H9 (cell line): ENCODE results near the gene DOCK1. TPM values are rescaled to one million over a fixed set of nuclear protein-coding genes. Genes with fewer than 3 reads are reported as not detected.

Source experiments
- DNase-seq: peaks from one replicate; pipeline ENCODE4 v3.0.0-alpha.2; 2017
- H2AFZ ChIP-seq: one replicate; pipeline ENCODE4 v1.6.1; 2013; ENCODE audit warnings: mild to moderate bottlenecking, low read length, control low read depth, moderate library complexity
- H2AK5ac ChIP-seq: 2 replicates; pipeline ENCODE4 v1.6.1; 2013; ENCODE audit warnings: low read length, control low read depth, mixed read lengths; ENCODE audit not compliant: insufficient read length
- H2BK120ac ChIP-seq: one replicate; pipeline ENCODE4 v1.6.1; 2013; ENCODE audit warnings: low read depth, mild to moderate bottlenecking, low read length, control low read depth, inconsistent platforms; ENCODE audit not compliant: poor library complexity, severe bottlenecking
- H2BK12ac ChIP-seq: 2 replicates; pipeline ENCODE4 v1.6.1; 2013; ENCODE audit warnings: low read length, control low read depth, mixed read lengths, low read depth; ENCODE audit not compliant: insufficient read length
- H2BK15ac ChIP-seq: 2 replicates; pipeline ENCODE4 v1.6.1; 2013; ENCODE audit warnings: low read depth, low read length, control low read depth
- H2BK20ac ChIP-seq: one replicate; pipeline ENCODE4 v1.6.1; 2013; ENCODE audit warnings: low read depth, mild to moderate bottlenecking, low read length, control low read depth, inconsistent platforms; ENCODE audit not compliant: poor library complexity, severe bottlenecking
- H2BK5ac ChIP-seq: 2 replicates; pipeline ENCODE4 v1.6.1; 2013; ENCODE audit warnings: low read length, control low read depth, mixed read lengths; ENCODE audit not compliant: insufficient read length
- H3K14ac ChIP-seq: 2 replicates; pipeline ENCODE4 v1.6.1; 2013; ENCODE audit warnings: low read length, control low read depth; ENCODE audit not compliant: insufficient read depth
- H3K18ac ChIP-seq: 2 replicates; pipeline ENCODE4 v1.6.1; 2013; ENCODE audit warnings: low read depth, mild to moderate bottlenecking, mixed read lengths, low read length, control low read depth; ENCODE audit not compliant: insufficient read length
- H3K23ac ChIP-seq: 2 replicates; pipeline ENCODE4 v1.6.1; 2013; ENCODE audit warnings: low read length, control low read depth, mixed read lengths, low read depth; ENCODE audit not compliant: insufficient read length
- H3K23me2 ChIP-seq: 2 replicates; pipeline ENCODE4 v1.6.1; 2013; ENCODE audit warnings: low read depth, mild to moderate bottlenecking, mixed read lengths, low read length, control low read depth; ENCODE audit not compliant: insufficient read length, poor library complexity, severe bottlenecking
- H3K27ac ChIP-seq: 2 replicates; pipeline ENCODE4 v1.5.1; 2013; ENCODE audit warnings: low read length, control low read depth, mixed read lengths, low read depth; ENCODE audit not compliant: insufficient read length
- H3K27me3 ChIP-seq: 2 replicates; pipeline ENCODE4 v1.6.1; 2013; ENCODE audit warnings: low read length, control low read depth, inconsistent platforms; ENCODE audit not compliant: insufficient read depth
- H3K4ac ChIP-seq: 2 replicates; pipeline ENCODE4 v1.6.1; 2013; ENCODE audit warnings: low read depth, mild to moderate bottlenecking, control low read depth, inconsistent platforms, low read length, moderate library complexity
- H3K4me1 ChIP-seq: 2 replicates; pipeline ENCODE4 v1.6.1; 2013; ENCODE audit warnings: low read length, control low read depth, inconsistent platforms; ENCODE audit not compliant: insufficient read depth
- H3K4me2 ChIP-seq: 2 replicates; pipeline ENCODE4 v1.6.1; 2013; ENCODE audit warnings: low read length, control low read depth, mixed read lengths; ENCODE audit not compliant: insufficient read length, insufficient read depth
- H3K56ac ChIP-seq: 2 replicates; pipeline ENCODE4 v1.6.1; 2013; ENCODE audit warnings: low read depth, mild to moderate bottlenecking, mixed read lengths, low read length, control low read depth; ENCODE audit not compliant: insufficient read length
- H3K79me1 ChIP-seq: 2 replicates; pipeline ENCODE4 v1.6.1; 2013; ENCODE audit warnings: low read depth, mild to moderate bottlenecking, moderate library complexity, low read length, control low read depth, inconsistent platforms; ENCODE audit not compliant: insufficient read depth, poor library complexity, severe bottlenecking
- H3K79me2 ChIP-seq: 2 replicates; pipeline ENCODE4 v1.6.1; 2013; ENCODE audit warnings: low read length, control low read depth, inconsistent platforms; ENCODE audit not compliant: insufficient read depth
- H3K9ac ChIP-seq: 2 replicates; pipeline ENCODE4 v1.6.1; 2013; ENCODE audit warnings: low read length, control low read depth, mixed read lengths; ENCODE audit not compliant: insufficient read length; ENCODE audit errors: extremely low read depth
- H3K9me3 ChIP-seq: one replicate; pipeline ENCODE4 v1.6.1; 2013; ENCODE audit warnings: low read depth, low read length, inconsistent platforms; ENCODE audit not compliant: control insufficient read depth
- H3T11ph ChIP-seq: one replicate; pipeline ENCODE4 v1.6.1; 2013; ENCODE audit warnings: mild to moderate bottlenecking, low read length, control low read depth, inconsistent platforms
- H4K20me1 ChIP-seq: one replicate; pipeline ENCODE4 v1.6.1; 2013; ENCODE audit not compliant: control insufficient read depth, insufficient read length, insufficient read depth
- H4K5ac ChIP-seq: 2 replicates; pipeline ENCODE4 v1.6.1; 2013; ENCODE audit warnings: low read depth, mild to moderate bottlenecking, mixed read lengths, low read length, control low read depth; ENCODE audit not compliant: insufficient read length
- H4K8ac ChIP-seq: replicated peaks from 2 replicates; pipeline ENCODE4 v1.6.1; 2013; ENCODE audit warnings: low read length, control low read depth, mixed read lengths, low read depth; ENCODE audit not compliant: insufficient read length
- H4K91ac ChIP-seq: 2 replicates; pipeline ENCODE4 v1.6.1; 2013; ENCODE audit warnings: low read depth, mild to moderate bottlenecking, moderate library complexity, mixed read lengths, low read length, control low read depth; ENCODE audit not compliant: insufficient read length
- H3K27ac Mint-ChIP-seq, 3 experiments: 2 replicates in 2 of 3; 3 replicates in 1 of 3; pipeline ENCODE4 v1.8.0; 2020 to 2021; ENCODE audit warnings: mixed read lengths in 3 of 3, mild to moderate bottlenecking in 1 of 3, moderate library complexity in 1 of 3
- H3K27me3 Mint-ChIP-seq: 2 replicates; pipeline ENCODE4 v1.8.0; 2021; ENCODE audit warnings: low read depth, mild to moderate bottlenecking, moderate library complexity, mixed read lengths
- H3K36me3 Mint-ChIP-seq, 3 experiments: 2 replicates in 2 of 3; 3 replicates in 1 of 3; pipeline ENCODE4 v1.8.0; 2020 to 2021; ENCODE audit warnings: low read depth in 3 of 3, mixed read lengths in 3 of 3; ENCODE audit not compliant: insufficient read depth in 1 of 3
- H3K4me1 Mint-ChIP-seq, 2 experiments: 2 replicates each; pipeline ENCODE4 v1.8.0; 2020; ENCODE audit warnings: mixed read lengths in 2 of 2
- H3K4me3 Mint-ChIP-seq, 2 experiments: 2 replicates in 1 of 2; 3 replicates in 1 of 2; pipeline ENCODE4 v1.8.0; 2020 to 2021; ENCODE audit warnings: mild to moderate bottlenecking in 2 of 2, mixed read lengths in 2 of 2, moderate library complexity in 1 of 2
- H3K9me3 Mint-ChIP-seq, 2 experiments: 2 replicates in 1 of 2; 3 replicates in 1 of 2; pipeline ENCODE4 v1.8.0; 2020; ENCODE audit warnings: mild to moderate bottlenecking in 2 of 2, mixed read lengths in 2 of 2, moderate library complexity in 1 of 2
- WGBS: extraction: QIAGEN DNeasy Blood & Tissue Kit; methylation state at CpG from one replicate; pipeline ENCODE4 v1.1.7; 2013; ENCODE audit warnings: missing lambda C conversion rate, low lambda C conversion rate, mixed read lengths; ENCODE audit not compliant: insufficient read length; ENCODE audit errors: extremely low coverage; 5-methylcytosine and 5-hydroxymethylcytosine counted together
- total RNA-seq: library from RNA; stranded (reverse); gene quantifications from 2 replicates; pipeline ENCODE4 v1.2.1, GENCODE V29; 2021
- TF ChIP-seq, protein P1 (sequence below): fragments of 200-600 bp; sonication (generic); conservative IDR thresholded peaks from 3 replicates; pipeline ENCODE4 v1.8.0; 2021; ENCODE audit warnings: antibody characterized with exemption, mild to moderate bottlenecking

The DOCK1 gene
- total RNA-seq, 1 experiment from 2014 or later = 57.0 TPM

- TF ChIP-seq, protein P1, sequence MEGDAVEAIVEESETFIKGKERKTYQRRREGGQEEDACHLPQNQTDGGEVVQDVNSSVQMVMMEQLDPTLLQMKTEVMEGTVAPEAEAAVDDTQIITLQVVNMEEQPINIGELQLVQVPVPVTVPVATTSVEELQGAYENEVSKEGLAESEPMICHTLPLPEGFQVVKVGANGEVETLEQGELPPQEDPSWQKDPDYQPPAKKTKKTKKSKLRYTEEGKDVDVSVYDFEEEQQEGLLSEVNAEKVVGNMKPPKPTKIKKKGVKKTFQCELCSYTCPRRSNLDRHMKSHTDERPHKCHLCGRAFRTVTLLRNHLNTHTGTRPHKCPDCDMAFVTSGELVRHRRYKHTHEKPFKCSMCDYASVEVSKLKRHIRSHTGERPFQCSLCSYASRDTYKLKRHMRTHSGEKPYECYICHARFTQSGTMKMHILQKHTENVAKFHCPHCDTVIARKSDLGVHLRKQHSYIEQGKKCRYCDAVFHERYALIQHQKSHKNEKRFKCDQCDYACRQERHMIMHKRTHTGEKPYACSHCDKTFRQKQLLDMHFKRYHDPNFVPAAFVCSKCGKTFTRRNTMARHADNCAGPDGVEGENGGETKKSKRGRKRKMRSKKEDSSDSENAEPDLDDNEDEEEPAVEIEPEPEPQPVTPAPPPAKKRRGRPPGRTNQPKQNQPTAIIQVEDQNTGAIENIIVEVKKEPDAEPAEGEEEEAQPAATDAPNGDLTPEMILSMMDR = no peak
- Histone ChIP-seq H4K5ac (no peak overlapping the region), H4K8ac (no peak overlapping the region), H3K18ac (no peak overlapping the region), H3K4me2 (peak overlapping the region; percentile 66), H3K4ac (no peak overlapping the region), H3K27ac (no peak overlapping the region), H3K9ac (no peak overlapping the region), H2BK12ac (no peak overlapping the region), H2BK15ac (no peak overlapping the region), H3K79me1 (peaks cover 3% of the 10 kb centered on the region), H2AK5ac (no peak overlapping the region), H3T11ph (no peak overlapping the region), H3K27me3 (no peaks in the 10 kb centered on the region), H2BK20ac (no peak overlapping the region), H2BK5ac (no peak overlapping the region), H4K20me1 (peaks cover 3% of the 10 kb centered on the region), H3K23ac (no peak overlapping the region), H2BK120ac (no peak overlapping the region), H3K23me2 (peaks cover 5% of the 10 kb centered on the region), H3K9me3 (no peaks in the 10 kb centered on the region), H4K91ac (no peak overlapping the region), H3K4me1 (peaks cover 9% of the 10 kb centered on the region; the same call in 1 of the 2 replicates), H3K56ac (no peak overlapping the region), H3K79me2 (peaks cover 32% of the 10 kb centered on the region; the same call in 1 of the 2 replicates), H3K14ac (peak overlapping the region; percentile 85; the same call in 1 of the 2 replicates), H2AFZ (no peak overlapping the region)
- peaks cover 33 to 37% of the 10 kb centered on the region in 2 experiments for H3K4me1 Mint-ChIP-seq
- peak; percentile 22 for DNase-seq
- WGBS = no CpG with 5 or more reads among the region's 14 CpGs
- H3K36me3 Mint-ChIP-seq = peaks cover 16 to 33% (median 31%) of the 10 kb centered on the region in 3 experiments
- no peaks in the 10 kb centered on the region; a peak in 2 of 5 replicates for H3K9me3 Mint-ChIP-seq
- H3K27ac Mint-ChIP-seq = peak overlapping the region; percentile 64 to 94 (median 76); a peak in 3 of 7 replicates
- peaks cover 4% of the 10 kb centered on the region; the same call in 1 of the 2 replicates for H3K27me3 Mint-ChIP-seq
- H3K4me3 Mint-ChIP-seq = peak overlapping the region; percentile 79 to 94
Observed at GRCh38 chr10:126906704-126907422, 1.6 kb downstream of the DOCK1 start.
